HG02571 (cell line): Measurements from ENCODE around the gene ZNF281.
"Not testable (repeated sequence)": the region's sequence is repeated elsewhere in the genome, so short reads cannot be mapped to it uniquely, and the experiment has no call there.

ENCODE experiments used
- ATAC-seq: cut with Tn5 transposase; IDR thresholded peaks from one replicate; pipeline ENCODE4 v1.9.1; 2021; ENCODE audit warnings: mild to moderate bottlenecking, moderate library complexity; ENCODE audit not compliant: unreplicated experiment

ZNF281 gene

GRCh38 chr1:200366577-200367253, 43.1 kb downstream of the ZNF281 start:
- ATAC-seq, result no peak

DNA sequence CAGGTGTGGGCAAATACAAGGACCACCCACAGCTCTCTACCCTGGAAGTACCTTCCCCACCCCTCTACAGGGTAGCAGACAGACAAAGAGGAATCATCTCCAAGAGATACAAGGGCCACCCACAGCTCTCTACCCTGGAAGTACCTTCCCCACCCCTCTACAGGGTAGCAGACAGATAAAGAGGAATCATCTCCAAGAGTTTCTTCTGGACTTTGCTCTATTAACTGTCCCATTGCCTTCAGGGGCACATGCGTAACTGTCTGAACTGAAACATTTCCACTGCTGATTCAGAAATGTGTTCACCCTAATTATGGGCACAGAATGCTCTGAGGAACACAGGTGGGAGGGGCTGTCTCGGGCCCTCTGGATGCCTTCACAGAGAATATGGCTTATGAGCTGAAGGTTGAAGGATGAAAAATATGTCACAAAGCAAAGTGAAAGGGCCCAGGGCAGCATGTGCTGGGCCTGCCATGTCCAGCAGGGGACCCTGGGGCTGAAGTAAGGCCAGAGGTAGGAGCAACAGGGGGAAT, 43.9 kb downstream of the ZNF281 start:
- ATAC-seq, result no peak

GRCh38 chr1:200364831-200365230, 45.0 kb downstream of the ZNF281 start:
- no peak for ATAC-seq

DNA sequence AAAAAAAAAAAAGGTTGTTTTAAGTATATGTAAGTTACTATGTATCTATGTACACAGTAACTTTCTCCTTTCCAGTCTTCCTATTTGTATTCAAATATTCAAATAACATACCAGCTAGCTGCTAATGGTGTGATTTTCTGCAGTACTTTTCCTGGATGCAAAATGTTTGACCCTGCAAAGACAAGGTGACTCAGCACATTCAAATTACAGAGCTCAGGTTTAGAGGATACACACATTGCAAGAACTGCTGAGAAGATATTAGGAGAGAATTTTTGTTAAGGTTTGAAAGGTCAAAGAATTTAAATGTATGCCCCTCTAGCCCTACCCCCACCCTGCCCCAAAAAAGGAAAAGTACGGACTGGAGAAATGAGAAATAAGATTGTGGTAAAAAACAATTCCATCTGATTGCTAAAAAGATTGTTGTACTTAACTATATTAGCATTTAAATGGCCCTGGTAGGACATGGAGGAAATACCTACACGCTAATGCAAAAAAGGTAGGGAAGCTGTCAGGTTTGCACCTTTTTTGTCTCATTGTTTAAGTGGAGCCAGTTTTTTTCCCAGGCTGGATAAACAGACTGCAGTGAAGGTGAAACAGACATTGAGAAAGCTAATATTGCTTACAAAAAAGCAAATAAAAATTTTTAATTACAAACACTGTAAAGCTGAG, 45.6 kb downstream of the ZNF281 start:
- ATAC-seq, result no peak

DNA sequence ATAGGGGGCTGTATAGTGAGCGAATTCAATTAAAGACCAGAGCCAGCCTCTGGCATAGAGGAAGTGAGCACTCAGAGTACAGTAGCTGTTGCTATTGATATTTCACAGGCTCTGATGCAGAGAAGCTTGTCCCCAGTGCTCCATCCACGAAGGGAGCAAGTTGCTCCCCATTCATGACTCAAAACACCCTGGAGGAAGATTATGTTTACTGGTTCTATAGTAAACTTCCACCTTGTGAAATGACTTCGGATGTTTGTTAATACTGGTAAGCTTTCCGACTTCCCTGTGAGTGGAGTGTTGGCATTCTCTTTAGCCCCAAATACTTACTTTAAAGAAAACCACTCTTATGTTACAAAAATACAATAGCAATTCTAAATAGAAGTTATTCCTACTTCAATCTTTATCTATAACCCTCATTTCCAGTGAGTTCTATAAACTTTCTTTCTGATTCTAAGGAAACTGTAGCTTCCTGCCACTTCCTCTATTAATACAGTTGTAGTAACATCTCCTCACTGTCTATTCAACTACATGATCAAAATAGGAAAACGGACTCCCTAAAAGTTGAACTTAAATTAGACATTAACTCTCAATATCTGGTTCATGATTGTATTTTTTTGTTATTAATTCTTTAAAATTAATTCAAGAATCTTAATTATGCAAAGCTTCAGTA, 46.4 kb downstream of the ZNF281 start:
- no peak for ATAC-seq

DNA sequence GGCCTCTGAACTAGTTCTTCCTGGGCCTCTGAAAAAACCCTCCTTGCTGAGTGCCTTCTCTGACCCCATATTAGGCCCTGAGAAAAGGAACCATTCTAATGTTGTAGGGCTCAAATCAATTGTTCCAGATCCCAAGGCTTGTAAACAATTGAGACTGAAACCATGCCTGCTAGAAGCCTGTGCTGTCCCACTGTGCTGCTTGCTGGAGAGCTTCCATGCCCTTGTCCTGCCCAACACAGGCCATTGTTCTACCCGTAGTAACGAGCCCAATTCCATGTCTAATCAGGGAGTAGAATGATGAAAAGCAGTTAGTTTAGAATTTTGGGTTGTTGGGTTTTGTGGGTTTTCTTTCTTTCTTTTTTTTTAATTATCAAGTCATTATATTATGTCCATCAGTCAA, 47.4 kb downstream of the ZNF281 start:
- no peak for ATAC-seq

- no peak for ATAC-seq
These were observed 50.1 kb downstream of the ZNF281 start for GRCh38 chr1:200359610-200360163.

DNA sequence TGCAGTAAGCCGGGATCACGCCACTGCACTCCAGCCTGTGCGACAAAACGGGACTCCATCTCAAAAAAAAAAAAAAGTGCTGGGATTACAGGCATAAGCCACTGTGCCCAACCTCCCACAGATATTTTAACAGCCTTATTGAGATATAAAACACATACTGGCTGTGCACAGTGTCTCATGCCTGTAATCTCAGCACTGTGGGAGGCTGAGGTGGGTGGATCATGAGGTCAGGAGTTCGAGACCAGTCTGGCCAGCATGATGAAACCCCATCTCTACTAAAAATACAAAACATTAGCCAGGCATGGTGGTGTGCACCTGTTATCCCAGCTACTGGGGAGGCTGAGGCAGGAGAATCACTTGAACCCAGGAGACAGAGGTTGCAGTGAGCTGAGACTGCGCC, 51.9 kb downstream of the ZNF281 start:
- ATAC-seq, result not testable (repeated sequence)

GRCh38 chr1:200355801-200356200, 54.0 kb downstream of the ZNF281 start:
- ATAC-seq, result no peak
